Ovary (tissue), 3 donors: ENCODE results near the gene SERPINB6.

Experiments
- CTCF ChIP-seq, 3 donors: fragments of 450-650 bp in 2 of 3; fragments of 200-600 bp in 1 of 3; IDR thresholded peaks; one replicate each; pipeline versions ENCODE4 v1.5.1 to v1.8.0; 2016 to 2022; ENCODE audit warnings: antibody characterized with exemption in 3 of 3, mild to moderate bottlenecking in 1 of 3
- EP300 ChIP-seq: sonication (generic); formaldehyde crosslinking; IDR thresholded peaks from one replicate; pipeline ENCODE4 v1.6.1; 2017; ENCODE audit warnings: antibody characterized with exemption
- donor health status: DM: no; HTN: no; CAD: no.

- TF ChIP-seq CTCF (IDR thresholded peaks at IDR 0.05) (no peak), EP300 (no peak)
Measured at GRCh38 chr6:2977799-2978590, 6.6 kb upstream of the SERPINB6 start.
